Activated CD4-positive, alpha-beta T cell treated with anti-CD3 and anti-CD28 coated beads, Interleukin-2, Interleukin-4, amounts not matched to agents 100 ng/mL and 50 ng/mL, durations not matched to agents 16 hours and 8 hours (primary cell): ENCODE measurements around the gene ADAMTS17.
"Not testable (repeated sequence)": the region's sequence is repeated elsewhere in the genome, so short reads cannot be mapped to it uniquely, and the experiment has no call there.

ENCODE experiments used
- DNase-seq: peaks from one replicate; pipeline ENCODE4 v3.0.0-alpha.2; 2020; ENCODE audit warnings: low spot score

Gene ADAMTS17

DNA sequence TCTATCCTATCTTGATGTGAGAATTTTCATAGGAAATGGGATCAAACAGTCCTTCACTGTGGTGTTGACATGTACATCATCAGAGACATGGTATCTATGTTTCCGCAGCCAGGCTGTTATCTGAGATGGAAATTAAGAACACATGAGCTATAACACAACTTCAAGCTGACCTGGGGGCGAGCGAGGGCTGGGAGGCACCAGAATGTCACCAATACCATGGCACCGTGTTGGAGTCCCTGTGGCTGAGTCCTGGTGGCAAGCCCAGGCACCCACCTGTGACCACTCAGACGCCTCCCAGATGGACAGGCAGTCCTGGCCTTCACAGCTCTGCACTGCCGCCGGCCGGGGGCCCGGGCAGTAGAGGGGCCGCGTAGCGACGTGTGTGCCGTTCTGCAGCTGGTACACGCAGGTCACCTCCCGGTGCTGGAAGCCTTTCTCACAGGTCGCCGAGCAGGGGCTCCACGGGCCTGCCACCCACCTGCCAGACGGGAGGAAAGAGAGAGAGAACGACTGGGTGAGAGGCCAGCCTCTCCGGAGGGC lies 344.6 kb downstream of the ADAMTS17 start:
- DNase-seq, result no peak

DNA sequence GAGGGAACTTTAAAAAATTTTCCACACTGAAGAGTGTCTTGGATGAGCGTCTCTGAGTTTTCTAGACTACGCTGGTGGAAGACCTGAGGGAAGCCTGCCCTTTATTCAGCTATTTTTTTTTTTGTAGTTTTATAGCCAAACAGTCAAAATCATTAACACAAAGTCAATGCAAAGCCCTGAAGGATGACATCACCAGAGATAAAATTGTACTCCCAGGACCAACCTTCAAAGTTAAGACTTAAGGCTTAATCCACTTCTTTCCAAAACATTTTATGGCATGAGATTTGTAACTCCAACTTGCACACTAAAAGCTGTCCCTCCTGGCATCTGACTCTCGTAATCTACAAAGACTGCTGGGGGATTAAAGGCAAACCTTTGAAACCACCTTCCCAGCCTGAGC lies 345.1 kb downstream of the ADAMTS17 start:
- DNase-seq, result no peak

DNA sequence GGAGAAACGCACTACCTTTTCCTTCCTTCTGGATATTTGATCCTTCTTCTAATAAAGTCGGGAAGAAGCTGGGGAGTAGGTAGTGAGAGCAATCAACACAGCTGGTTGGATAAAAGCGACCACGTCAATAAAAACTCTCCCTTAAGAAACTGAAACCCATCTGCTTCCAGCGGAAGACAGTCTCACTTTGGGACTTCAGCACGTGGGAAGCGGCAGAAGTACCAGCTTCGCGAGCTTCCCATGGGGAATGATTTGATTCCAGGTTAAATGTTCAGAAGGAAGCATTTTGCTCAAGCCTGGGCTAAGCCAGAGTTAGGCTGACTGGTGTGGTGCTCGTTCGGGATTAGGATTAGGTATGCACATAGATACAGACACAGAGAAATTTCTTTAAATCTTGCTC lies 346.2 kb downstream of the ADAMTS17 start:
- DNase-seq, result no peak

DNA sequence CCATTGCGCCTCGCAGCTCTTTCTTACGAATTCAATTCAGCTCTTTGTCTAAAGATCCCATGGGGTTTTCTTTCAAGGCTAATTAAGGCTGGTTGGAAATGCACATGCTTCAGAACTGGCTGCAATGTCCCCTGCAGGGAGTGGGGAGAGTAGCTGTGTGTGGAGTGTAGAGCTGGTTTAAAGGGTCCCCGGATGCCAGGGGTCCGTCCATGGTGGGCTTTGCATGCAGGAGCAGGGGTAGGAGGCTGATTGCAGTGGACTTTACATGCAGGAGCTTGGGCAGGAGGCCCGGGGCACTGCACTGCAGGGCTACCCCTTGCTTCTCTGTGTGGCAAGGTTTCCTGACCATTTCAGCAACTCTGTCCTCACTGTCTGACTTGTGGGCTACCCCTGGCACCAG lies 346.9 kb downstream of the ADAMTS17 start:
- no peak for DNase-seq

DNA sequence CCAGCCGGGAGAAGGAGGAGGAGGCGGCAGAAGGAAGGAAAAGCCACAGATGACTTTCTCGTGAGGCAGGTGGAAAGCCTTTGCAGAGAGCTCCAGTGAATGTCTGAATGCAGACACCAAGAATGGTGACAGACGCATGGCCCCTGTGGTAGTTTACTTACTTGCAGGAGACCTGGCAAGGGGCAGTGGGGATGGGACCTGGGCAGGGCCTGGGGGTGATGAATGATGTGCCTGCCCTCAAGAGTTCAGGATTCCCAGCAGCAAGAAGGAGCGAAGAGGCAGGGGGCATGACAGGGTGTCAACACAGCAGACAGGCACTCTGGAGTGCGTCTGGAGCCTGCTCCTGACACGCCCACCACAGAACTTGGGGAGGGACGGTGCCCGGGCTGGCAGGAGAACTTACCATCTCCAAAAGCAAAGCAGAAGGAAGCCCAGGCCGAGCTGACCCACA lies 348.1 kb downstream of the ADAMTS17 start:
- DNase-seq, result no peak

DNA sequence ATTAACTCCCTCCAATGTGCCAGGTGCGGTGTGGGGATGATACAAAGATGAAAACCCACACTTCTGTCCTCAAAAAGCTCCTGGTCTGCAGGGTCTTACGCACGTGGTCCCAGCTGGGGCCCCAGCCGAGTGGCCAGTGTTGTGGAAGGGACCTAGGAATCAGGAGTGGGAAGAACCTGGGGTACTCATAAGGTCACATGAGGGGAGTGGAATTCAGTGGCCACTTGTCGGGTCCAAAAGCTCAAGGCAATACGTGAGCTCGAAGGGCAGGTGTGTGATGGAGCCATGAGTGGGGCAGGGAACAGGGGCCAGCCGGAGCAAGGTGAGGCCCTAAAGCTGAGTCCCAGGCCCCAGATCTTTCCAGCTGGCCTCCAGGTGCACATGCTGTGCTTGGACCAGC lies 348.5 kb downstream of the ADAMTS17 start:
- DNase-seq, result no peak

DNA sequence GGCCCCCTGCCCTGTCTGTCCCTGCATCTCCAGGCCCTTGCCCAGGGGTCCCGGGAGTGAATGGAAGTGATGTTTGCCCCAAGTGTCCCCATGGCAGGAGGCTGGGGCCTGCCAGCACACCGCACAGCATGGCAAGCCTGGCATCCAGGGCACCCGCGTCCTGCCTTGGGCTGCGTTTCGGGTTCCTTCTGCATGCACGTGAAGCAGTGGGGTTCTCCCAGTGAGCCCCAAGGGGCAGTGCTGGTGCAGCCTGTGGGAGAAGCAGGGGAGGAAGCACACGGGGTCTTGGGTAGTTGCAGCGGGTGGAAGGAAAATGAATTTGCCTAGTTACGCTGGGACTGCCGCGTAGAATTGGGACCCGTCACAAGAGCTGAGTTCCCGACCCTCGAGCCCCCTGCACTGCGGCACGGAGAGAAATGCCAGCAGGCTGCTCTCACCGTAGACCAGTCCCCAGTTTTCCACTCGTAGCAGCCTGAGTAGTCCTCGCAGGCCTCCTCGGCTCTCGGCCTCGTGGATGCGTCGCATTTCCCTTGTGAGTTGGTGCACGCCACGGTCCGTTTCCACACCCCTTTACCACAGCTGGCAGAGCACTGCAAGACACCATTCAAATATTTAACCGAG lies 349.1 kb downstream of the ADAMTS17 start:
- DNase-seq, result no peak

DNA sequence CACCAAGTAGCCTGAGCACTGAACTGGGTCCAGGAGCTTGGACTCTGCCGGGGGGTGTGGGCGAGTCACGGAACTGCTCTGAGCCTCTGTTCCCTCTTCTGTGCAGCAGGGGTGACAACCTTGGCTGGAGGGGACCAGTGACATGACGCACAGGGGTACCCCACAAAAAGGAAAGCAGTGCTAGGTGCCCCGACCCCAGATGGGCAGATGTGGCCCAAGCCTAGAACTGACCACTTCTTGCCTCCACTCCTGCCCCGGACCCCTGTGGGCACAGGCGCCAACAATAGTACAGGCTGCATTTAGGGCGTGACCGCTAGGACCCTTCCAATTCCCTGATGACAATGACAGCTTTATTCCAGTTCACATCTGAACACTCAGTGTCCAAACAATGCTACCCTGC lies 352.7 kb downstream of the ADAMTS17 start:
- no peak for DNase-seq

DNA sequence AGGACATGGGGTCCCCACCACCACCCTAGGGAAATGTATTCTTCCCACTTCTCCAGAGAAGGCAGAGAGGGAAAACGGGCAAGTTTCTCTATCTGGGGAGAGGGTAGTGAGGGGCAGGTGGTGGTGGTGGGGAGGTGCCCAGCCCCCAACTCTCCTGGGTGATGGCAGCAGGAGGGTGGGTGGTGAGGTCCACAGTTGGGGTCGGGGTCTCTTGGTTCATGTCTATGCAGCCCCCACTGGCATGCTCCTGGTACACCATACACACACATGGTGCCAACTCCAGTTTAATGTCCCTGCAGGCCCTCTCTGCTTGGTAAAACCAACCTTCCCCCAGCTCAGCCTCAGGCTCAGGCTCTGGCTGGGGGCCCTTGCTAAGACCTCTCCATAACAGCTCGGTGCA lies 354.1 kb downstream of the ADAMTS17 start:
- DNase-seq, result no peak

DNA sequence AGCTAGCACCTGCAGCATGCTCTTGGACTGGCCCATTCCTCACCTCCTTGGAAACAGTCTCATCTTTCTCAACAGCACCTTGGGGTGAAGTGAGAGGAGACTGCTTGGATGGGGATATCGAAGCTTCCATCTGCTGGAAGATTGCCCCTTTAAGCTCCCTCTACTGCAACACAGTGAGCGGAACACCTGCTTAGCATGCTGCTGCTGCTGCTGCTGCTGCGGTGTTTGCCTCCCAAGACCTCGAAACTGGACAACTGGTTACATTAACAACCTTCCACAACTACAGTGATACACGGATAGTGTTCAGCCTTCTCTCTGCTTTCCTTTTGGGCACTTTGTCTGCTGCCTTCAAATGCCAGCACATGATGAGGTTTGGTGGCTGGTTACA lies 354.7 kb downstream of the ADAMTS17 start:
- no peak for DNase-seq

DNA sequence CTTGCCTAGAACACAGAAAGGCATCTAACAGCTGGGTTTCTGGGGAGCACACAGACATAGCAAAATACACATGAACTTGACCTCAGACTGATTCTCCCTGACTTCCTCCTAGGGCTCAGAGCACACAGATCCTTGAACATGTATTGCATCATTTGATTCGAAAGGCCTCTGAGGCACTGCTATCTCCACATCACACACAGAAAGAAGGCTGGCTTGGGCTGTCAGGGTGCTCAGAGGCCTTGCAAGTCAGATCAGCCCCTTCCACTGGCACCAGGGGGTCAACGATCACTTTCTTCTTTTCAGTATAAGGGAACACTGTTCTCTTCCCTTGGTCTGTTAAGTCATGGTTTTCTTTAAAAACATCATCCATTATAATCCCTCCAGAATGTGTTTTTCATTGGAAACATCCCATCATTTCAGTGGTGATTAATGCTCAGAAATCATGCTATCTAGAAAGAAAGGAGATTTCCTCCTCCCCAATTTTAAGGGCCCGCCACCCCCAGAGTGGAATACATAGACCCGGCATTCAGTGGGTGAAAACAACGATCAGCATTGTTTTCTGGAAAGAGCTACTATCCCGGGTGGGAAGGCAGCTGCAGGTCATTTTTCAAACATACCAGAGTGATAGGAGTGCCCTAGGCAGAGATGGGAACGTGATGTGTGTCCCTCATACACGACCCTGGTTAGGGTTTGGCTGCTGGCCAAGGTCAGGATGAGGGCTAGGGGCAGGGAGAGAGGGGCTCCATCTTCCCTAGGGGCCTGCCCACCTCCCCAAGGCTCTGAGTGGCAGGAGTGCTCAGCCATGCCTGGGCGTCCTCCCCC lies 355.3 kb downstream of the ADAMTS17 start:
- DNase-seq, result no peak

DNA sequence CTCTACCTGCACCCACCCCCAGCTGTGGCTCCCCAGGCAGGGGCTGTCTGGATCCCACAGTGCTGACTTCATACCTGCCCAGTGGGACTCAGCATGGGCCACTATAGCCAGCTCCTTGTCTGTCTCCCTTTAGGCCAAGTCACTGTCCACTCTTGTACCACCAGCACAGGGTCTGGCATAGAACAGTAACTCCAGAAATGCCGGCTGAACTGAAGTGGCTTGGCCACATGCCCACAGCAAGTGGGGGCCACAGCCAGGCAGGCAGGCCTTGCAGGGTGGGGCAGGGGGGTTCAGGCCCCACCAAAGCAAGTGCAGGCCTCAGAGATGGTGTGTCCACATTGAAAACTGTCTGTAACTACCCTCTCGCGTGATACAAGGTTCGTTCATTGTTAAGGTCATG lies 355.9 kb downstream of the ADAMTS17 start:
- no peak for DNase-seq

DNA sequence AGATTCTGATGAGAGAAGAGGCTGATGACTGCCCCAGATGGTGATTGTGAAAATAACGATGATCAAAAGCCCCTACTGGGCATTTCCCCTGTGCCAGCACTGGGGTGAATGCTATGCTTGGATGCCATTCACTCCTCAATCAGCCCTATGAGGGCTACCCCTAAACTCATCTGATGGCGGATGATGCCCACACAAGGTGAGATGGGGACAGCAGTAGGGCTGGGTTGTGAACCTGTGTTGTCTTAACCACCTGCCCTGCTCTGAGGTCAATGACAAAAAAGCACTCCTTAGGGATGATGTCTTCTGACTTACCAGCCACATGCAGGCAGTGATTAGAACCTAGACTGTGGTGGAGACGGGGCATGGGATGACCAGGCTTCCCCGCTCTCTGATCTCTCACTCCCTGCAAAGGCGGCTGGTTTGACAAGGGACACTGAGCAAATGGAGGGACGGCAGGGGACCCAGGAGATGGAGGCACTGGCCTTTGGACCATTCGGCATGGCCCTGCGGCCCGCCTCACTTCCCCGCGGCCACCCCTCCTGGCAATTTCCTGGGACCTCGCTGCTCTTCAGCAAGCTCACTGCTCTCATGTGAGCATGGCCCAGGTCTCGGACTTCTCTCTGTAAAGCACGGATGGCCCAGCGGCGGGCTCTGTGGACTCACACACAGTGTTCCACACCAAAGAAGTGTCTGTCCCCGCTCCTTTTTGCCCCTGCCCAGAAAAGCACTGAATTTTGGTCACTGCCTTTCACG lies 357.1 kb downstream of the ADAMTS17 start:
- no peak for DNase-seq

DNA sequence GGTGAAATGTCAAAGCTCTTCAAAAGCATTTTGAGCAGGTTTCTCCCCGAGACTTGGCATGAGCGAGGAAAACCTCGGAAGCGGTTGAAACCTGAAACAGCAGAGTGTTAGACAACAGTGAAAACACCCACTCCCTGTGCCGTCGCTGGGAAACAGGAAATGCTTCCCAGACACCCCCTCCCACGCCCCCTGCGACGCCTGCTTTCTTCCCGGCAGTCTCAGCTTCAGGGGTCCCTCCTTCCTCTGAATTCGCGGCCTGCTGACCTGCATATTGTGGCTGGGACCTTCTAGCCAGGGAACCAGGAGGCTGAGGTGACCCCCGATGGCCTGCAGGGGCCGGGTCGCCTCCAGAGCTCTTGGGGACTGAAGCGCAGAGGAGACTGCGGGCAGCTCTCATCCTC lies 357.9 kb downstream of the ADAMTS17 start:
- no peak for DNase-seq

DNA sequence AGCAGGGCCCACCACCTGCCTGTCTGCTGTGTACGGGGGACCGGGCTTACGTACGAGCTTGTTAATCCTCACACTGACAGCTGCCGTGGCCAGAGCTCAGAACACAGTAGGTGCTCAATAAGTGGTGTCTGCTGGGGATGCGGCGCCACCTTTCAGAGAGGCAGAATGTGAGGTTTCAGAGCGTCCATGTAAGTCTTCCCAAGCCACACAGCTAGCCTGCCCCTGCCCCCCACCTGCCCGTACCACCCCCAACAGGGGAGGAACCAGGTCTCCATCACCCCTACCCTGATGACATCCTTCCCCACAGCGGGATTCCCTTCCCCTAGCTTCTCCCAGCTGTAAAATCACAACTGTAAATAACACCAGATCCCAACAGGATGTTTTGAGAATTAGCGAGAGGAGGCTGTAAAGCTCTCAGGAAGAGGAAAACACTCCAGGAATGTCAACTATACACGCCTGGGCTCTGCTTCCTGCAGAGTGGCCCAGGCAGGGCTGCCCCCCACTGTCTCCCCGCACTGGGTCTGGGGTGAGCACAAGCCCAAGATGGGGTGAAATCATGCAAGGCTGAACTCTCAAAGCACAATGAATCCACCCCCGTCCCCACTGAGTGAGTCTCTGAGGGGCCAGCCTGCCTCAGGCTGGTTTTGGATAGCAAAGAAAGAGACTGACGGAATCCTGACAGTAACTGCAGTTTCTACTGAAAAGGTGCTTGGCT lies 358.4 kb downstream of the ADAMTS17 start:
- DNase-seq, result no peak

DNA sequence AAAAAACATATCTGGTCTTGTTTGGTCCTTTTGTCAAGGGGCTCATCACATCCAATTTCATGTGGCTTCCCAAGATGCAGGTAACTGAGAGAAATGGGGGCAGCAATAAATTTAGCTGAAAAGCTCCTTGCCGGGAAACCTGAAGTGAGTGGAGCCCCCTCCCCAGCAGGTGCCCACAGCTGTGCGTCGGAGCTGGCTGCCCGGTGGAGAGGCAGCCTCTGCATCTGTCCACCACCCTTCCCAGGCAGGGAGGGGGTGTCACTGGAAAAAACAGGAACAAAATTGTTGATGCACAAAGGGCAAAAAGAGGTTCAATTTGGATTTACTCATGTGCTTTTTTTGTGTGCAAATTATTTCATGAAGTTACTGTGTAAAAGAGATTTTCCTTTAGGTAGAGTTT lies 359.1 kb downstream of the ADAMTS17 start:
- no peak for DNase-seq

DNA sequence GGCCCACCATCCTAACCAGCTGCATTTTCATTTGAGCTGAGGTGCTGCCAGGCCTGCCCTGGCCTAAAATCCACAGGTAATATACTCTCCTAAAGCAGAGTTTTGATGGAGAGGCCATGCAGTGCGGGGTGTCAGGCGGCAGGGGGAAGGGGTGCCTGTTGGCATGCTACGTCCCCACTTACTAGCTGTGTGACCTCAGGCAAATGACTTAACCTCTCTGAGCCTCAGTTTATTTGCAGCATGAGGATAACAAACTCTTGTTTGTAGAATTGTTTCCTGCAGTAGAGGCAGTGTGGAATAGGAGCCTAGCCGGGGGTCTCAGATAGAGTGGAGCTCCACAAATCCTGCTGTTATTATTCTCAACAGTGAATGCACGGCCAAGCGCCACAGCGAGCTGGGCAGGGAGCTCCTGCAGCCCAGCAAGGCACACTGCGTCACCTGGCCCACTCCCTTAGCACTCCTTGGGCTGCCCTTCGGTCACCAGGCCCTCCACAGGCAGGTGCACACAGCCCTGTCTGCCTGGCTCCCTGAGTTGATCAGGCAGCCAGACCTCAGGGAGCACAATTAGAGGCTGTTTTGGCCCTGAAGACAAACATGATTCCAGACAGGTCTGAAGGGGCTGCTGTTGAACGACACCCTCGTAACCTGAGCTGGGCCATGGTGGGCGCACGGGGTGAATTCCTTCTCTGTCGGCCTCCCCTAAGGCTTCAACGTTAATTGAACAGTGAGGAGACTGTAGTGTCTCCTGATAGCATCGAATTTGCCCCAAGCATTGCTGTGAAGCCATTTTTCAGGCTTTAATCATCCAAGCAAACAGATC lies 359.7 kb downstream of the ADAMTS17 start:
- DNase-seq, result no peak

DNA sequence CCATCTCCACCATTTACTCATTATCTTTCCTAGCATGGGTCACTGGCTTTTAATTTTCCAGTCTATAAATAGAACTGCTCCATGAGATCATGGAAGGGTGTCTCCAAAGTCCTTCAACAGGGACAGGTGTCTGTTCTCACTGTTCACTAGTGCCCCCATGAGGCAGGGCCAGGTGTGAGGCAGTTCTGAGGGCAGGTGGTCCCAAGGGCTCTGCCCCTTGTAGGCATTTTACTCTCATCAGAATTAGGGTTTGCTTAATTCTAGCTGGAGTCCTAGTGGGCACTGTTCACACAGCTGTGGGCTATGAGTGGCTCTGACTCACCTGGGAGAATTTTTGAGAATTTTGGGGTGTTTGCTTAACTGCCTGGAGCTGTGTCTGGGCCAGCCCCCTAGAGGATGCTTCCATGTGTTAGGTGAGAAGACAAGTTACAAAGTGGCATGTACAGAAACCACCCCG lies 360.6 kb downstream of the ADAMTS17 start:
- DNase-seq, result no peak

DNA sequence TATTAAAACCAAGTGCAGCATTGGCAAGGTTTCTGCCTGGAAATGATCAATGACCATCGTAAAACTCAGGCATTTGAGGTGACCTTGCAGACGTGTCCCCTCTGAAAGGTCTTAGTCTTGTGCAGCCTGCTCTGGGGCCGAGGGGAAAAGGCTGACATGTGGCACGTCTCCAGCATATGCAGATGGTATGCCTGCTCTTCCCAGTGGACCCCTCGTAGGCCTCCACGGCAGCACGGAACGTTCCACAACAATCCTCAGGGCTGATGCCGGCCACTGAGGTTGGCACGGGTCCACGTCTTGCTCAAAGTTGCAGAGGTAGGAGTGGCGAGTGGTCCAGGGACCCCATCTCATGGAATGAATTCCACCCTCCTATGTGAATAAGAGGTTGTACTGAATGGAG lies 361.0 kb downstream of the ADAMTS17 start:
- no peak for DNase-seq

DNA sequence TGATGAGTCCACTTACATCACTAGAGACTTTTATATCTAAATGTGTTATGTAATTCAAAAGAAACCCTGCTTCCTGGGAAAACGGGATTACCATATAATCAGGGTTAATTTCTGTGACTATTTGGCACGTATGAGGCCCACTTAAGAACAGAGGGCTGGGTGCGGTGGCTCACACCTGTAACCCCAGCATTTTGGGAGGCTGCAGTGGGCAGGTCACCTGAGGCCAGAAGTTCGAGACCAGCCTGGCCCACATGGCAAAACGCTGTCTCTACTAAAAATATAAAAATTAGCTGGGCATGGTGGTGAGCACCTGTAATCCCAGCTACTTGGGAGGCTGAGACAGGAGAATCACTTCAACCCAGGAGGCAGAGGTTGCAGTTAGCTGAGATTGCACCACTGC lies 361.9 kb downstream of the ADAMTS17 start:
- DNase-seq, result not testable (repeated sequence)

DNA sequence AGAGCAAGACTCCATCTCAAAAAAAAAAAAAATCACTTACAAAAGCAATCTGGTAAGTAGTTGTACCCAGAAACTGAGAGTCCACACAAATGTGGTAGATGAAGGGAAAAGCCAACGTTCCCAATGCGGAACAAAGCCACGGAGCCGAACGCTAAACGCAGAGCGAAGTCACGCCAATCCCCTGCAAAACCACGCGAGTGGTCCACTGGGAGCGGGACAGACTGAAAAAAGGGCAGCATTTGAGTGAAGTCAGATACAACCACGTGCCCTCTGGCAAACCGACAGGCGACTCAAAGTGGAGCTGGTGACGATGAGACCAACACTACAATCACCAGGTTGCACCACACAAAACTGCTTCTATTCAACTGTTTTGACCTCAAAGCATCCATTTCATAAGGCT lies 362.4 kb downstream of the ADAMTS17 start:
- no peak for DNase-seq
